ENCODE measurements around the gene GPR119.

- TF ChIP-seq CTCF (IDR thresholded peaks at IDR 0.05; ENCODE audit: low read length) = no peak
- no peak for TF ChIP-seq EZH2 (optimal IDR thresholded peaks at IDR 0.05; ENCODE audit: low read depth, low read length)
- no peak for TF ChIP-seq EZH2phosphoT487 (IDR thresholded peaks at IDR 0.05; ENCODE audit: low read length)
These were observed at the start of gene GPR119 for GRCh38 chrX:130385520-130385919.
